GM23338 (cell line): ENCODE measurements around the gene CTDP1. TPM values are rescaled to one million over a fixed set of nuclear protein-coding genes. Genes with fewer than 3 reads are reported as not detected.

ENCODE experiments used
- ATAC-seq: fragments of 200-7000 bp; cut with Tn5 transposase; 3 replicates; pipeline ENCODE4 v1.9.1; 2020
- DNase-seq: peaks from one replicate; pipeline ENCODE4 v3.0.0-alpha.2; 2015; ENCODE audit warnings: low spot score
- H2AFZ ChIP-seq: fragments of 200-600 bp; sonication (generic); 2 replicates; pipeline ENCODE4 v1.8.0; 2016; ENCODE audit warnings: antibody characterized with exemption, mild to moderate bottlenecking, moderate library complexity
- H3F3A ChIP-seq: fragments of 200-600 bp; sonication (generic); replicated peaks from 2 replicates; pipeline ENCODE4 v1.8.0; 2017; ENCODE audit warnings: antibody characterized with exemption, mixed run types, low read depth
- H3K27ac ChIP-seq: fragments of 200-600 bp; sonication (generic); 2 replicates; pipeline ENCODE4 v1.6.1; 2016; ENCODE audit warnings: low read depth
- H3K27me3 ChIP-seq: fragments of 200-600 bp; sonication (generic); 2 replicates; pipeline ENCODE4 v1.8.0; 2016; ENCODE audit warnings: mild to moderate bottlenecking, mixed run types, moderate library complexity; ENCODE audit not compliant: insufficient read depth
- H3K36me3 ChIP-seq: fragments of 200-600 bp; sonication (generic); 2 replicates; pipeline ENCODE4 v1.8.0; 2016; ENCODE audit warnings: mild to moderate bottlenecking; ENCODE audit not compliant: insufficient read depth
- H3K4me1 ChIP-seq: fragments of 200-600 bp; sonication (generic); 2 replicates; pipeline ENCODE4 v1.8.0; 2016; ENCODE audit warnings: mild to moderate bottlenecking, moderate library complexity; ENCODE audit not compliant: insufficient read depth
- H3K4me2 ChIP-seq: fragments of 200-600 bp; sonication (generic); 2 replicates; pipeline ENCODE4 v1.7.1; 2017; ENCODE audit warnings: mixed run types
- H3K4me3 ChIP-seq: fragments of 200-600 bp; sonication (generic); 2 replicates; pipeline ENCODE4 v1.6.1; 2016; ENCODE audit warnings: mixed run types
- H3K79me2 ChIP-seq: fragments of 200-600 bp; sonication (generic); replicated peaks from 2 replicates; pipeline ENCODE4 v1.8.0; 2017; ENCODE audit warnings: mild to moderate bottlenecking; ENCODE audit not compliant: insufficient read depth
- H3K9me2 ChIP-seq: fragments of 200-600 bp; sonication (generic); 2 replicates; pipeline ENCODE4 v1.8.0; 2017; ENCODE audit not compliant: insufficient read depth
- H4K20me1 ChIP-seq: fragments of 200-600 bp; sonication (generic); replicated peaks from 2 replicates; pipeline ENCODE4 v1.8.0; 2017; ENCODE audit warnings: mild to moderate bottlenecking; ENCODE audit not compliant: insufficient read depth
- H3K27ac Mint-ChIP-seq: 2 replicates; pipeline ENCODE4 v1.8.0; 2020; ENCODE audit warnings: inconsistent platforms, mild to moderate bottlenecking, moderate library complexity, mixed read lengths
- H3K27me3 Mint-ChIP-seq: 3 replicates; pipeline ENCODE4 v1.8.0; 2022; ENCODE audit warnings: low read depth, mild to moderate bottlenecking, moderate library complexity, mixed read lengths, inconsistent platforms; ENCODE audit not compliant: insufficient read depth, poor library complexity
- H3K36me3 Mint-ChIP-seq: 3 replicates; pipeline ENCODE4 v1.8.0; 2021; ENCODE audit warnings: low read depth, mild to moderate bottlenecking, inconsistent platforms, moderate library complexity, mixed read lengths
- H3K4me1 Mint-ChIP-seq: 3 replicates; pipeline ENCODE4 v1.8.0; 2020; ENCODE audit warnings: mild to moderate bottlenecking, inconsistent platforms, mixed read lengths
- H3K4me3 Mint-ChIP-seq: 3 replicates; pipeline ENCODE4 v1.8.0; 2021; ENCODE audit warnings: moderate library complexity, mild to moderate bottlenecking, inconsistent platforms, mixed read lengths
- H3K9me3 Mint-ChIP-seq: 3 replicates; pipeline ENCODE4 v1.8.0; 2020; ENCODE audit warnings: moderate library complexity, mild to moderate bottlenecking, inconsistent platforms, mixed read lengths
- CREB1 ChIP-seq: fragments of 250-450 bp; sonication (Bioruptor Pico); IDR thresholded peaks from 2 replicates; pipeline ENCODE4 v1.5.0; 2020; ENCODE audit warnings: low read depth, mild to moderate bottlenecking, moderate library complexity
- ETS1 ChIP-seq: IDR thresholded peaks from 2 replicates; pipeline ENCODE4 v1.6.1; 2016; ENCODE audit warnings: antibody characterized with exemption
- EZH2 ChIP-seq: fragments of 200-600 bp; sonication (generic); IDR thresholded peaks from one replicate; pipeline ENCODE4 v1.8.0; 2017; ENCODE audit warnings: antibody characterized with exemption, mild to moderate bottlenecking, low read depth; ENCODE audit not compliant: unreplicated experiment
- POLR2AphosphoS5 ChIP-seq: IDR thresholded peaks from 2 replicates; pipeline ENCODE4 v1.6.1; 2016; ENCODE audit warnings: antibody characterized with exemption, low read depth
- REST ChIP-seq: IDR thresholded peaks from one replicate; pipeline ENCODE4 v1.6.1; 2018; ENCODE audit warnings: antibody characterized with exemption; ENCODE audit not compliant: unreplicated experiment
- STAT1 ChIP-seq: IDR thresholded peaks from one replicate; pipeline ENCODE4 v1.6.1; 2016; ENCODE audit warnings: antibody characterized with exemption; ENCODE audit not compliant: unreplicated experiment
- ZNF114 ChIP-seq: fragments of 250-450 bp; sonication (Bioruptor Pico); IDR thresholded peaks from 2 replicates; pipeline ENCODE4 v1.5.0; 2020; ENCODE audit warnings: mild to moderate bottlenecking, moderate library complexity
- ZNF331 ChIP-seq: fragments of 250-450 bp; sonication (Bioruptor Pico); IDR thresholded peaks from 2 replicates; pipeline ENCODE4 v1.5.0; 2020; ENCODE audit warnings: low read depth, mild to moderate bottlenecking, moderate library complexity
- polyA plus RNA-seq: library from polyadenylated mRNA; unstranded; fragments of >200 nt; fragmentation: Nextera tagmentation; extraction: Ambion mirVana; gene quantifications from 2 replicates; pipeline ENCODE4 v1.2.1, GENCODE V29; 2016
- total RNA-seq: library from RNA; depleted of rRNA; stranded (reverse); fragments of >200 nt; shearing (Covaris generic); gene quantifications from 2 replicates; pipeline ENCODE4 v1.2.3, GENCODE V29; 2014

The CTDP1 gene
- total and polyA plus RNA-seq, 2 experiments from 2014 or later: 9.4 to 51.6 TPM

- H4K20me1 ChIP-seq: peaks cover 6% of the 10 kb centered on the region
- TF ChIP-seq REST: no peak
- Mint-ChIP-seq H3K27ac (peak overlapping the region; percentile 70; the same call in 1 of the 2 replicates), H3K4me3 (no peak overlapping the region), H3K36me3 (peaks cover 72% of the 10 kb centered on the region), H3K4me1 (no peaks in the 10 kb centered on the region), H3K27me3 (peaks cover 1% of the 10 kb centered on the region), H3K9me3 (peaks cover 13% of the 10 kb centered on the region)
- no peaks in the 10 kb centered on the region for H3K9me2 ChIP-seq
- DNase-seq (no peak), ATAC-seq (no peak)
- no peaks in the 10 kb centered on the region for H3K4me1 ChIP-seq
- peaks cover 42% of the 10 kb centered on the region for H3K79me2 ChIP-seq
- H3K27me3 ChIP-seq: no peaks in the 10 kb centered on the region
- H3F3A ChIP-seq: no peaks in the 10 kb centered on the region
- no peak overlapping the region for H3K27ac ChIP-seq
- H3K4me2 ChIP-seq: no peak overlapping the region
- no peak overlapping the region for H3K4me3 ChIP-seq
- H2AFZ ChIP-seq: no peak overlapping the region
- H3K36me3 ChIP-seq: peaks cover 12% of the 10 kb centered on the region
Measured at GRCh38 chr18:79727211-79727610, 47.6 kb downstream of the CTDP1 start.

GRCh38 chr18:79728931-79729586, 49.5 kb downstream of the CTDP1 start:
- Mint-ChIP-seq H3K36me3 (peaks cover 79% of the 10 kb centered on the region), H3K9me3 (peaks cover 17% of the 10 kb centered on the region), H3K27ac (no peak overlapping the region), H3K4me1 (no peaks in the 10 kb centered on the region), H3K4me3 (no peak overlapping the region), H3K27me3 (peaks cover 1% of the 10 kb centered on the region)
- no peak overlapping the region for H3K4me3 ChIP-seq
- peaks cover 6% of the 10 kb centered on the region for H4K20me1 ChIP-seq
- H3F3A ChIP-seq: no peaks in the 10 kb centered on the region
- no peaks in the 10 kb centered on the region for H3K4me1 ChIP-seq
- DNase-seq (no peak), ATAC-seq (no peak)
- peaks cover 12% of the 10 kb centered on the region for H3K36me3 ChIP-seq
- H3K4me2 ChIP-seq: no peak overlapping the region
- H3K27me3 ChIP-seq: no peaks in the 10 kb centered on the region
- no peak overlapping the region for H2AFZ ChIP-seq
- H3K9me2 ChIP-seq: no peaks in the 10 kb centered on the region
- H3K27ac ChIP-seq: no peak overlapping the region
- H3K79me2 ChIP-seq: peaks cover 34% of the 10 kb centered on the region
- TF ChIP-seq STAT1 (no peak), ZNF331 (CRISPR knock-in tag) (no peak), CREB1 (CRISPR knock-in tag) (no peak), REST (no peak), ZNF114 (CRISPR knock-in tag) (no peak), ETS1 (no peak), EZH2 (no peak), POLR2AphosphoS5 (no peak)
